GM12875 (cell line): ENCODE data around the gene RNF169.
A peak's percentile ranks its signal among the peaks of the same experiment; 100 is the strongest.

Experiments used
- H3K4me3 ChIP-seq: one replicate; pipeline ENCODE4 v1.5.1; 2011; ENCODE audit warnings: low read depth, low read length, control low read depth
- TF ChIP-seq, protein P1 (sequence below): IDR thresholded peaks from 2 replicates; pipeline ENCODE4 v1.5.1; 2011; ENCODE audit warnings: low read depth, mild to moderate bottlenecking, control low read depth, inconsistent platforms, low read length, moderate library complexity, borderline replicate concordance; ENCODE audit not compliant: insufficient read depth

RNF169 gene, protein sequence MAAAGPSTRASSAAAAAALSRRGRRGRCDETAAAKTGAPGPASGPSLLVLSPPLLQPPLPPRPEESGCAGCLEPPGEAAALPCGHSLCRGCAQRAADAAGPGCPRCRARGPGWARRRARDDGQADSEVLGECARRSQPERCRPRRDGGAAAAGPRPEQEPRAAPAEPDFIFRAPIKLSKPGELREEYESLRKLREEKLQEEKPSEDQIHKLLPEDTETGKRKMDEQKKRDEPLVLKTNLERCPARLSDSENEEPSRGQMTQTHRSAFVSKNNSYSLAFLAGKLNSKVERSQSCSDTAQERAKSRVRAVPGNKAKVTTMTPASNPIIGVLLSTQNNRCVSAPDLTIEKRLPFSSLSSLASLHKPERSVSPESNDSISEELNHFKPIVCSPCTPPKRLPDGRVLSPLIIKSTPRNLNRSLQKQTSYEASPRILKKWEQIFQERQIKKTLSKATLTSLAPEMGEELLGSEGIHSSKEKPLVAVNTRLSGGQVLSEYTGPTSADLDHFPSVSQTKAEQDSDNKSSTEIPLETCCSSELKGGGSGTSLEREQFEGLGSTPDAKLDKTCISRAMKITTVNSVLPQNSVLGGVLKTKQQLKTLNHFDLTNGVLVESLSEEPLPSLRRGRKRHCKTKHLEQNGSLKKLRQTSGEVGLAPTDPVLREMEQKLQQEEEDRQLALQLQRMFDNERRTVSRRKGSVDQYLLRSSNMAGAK

DNA sequence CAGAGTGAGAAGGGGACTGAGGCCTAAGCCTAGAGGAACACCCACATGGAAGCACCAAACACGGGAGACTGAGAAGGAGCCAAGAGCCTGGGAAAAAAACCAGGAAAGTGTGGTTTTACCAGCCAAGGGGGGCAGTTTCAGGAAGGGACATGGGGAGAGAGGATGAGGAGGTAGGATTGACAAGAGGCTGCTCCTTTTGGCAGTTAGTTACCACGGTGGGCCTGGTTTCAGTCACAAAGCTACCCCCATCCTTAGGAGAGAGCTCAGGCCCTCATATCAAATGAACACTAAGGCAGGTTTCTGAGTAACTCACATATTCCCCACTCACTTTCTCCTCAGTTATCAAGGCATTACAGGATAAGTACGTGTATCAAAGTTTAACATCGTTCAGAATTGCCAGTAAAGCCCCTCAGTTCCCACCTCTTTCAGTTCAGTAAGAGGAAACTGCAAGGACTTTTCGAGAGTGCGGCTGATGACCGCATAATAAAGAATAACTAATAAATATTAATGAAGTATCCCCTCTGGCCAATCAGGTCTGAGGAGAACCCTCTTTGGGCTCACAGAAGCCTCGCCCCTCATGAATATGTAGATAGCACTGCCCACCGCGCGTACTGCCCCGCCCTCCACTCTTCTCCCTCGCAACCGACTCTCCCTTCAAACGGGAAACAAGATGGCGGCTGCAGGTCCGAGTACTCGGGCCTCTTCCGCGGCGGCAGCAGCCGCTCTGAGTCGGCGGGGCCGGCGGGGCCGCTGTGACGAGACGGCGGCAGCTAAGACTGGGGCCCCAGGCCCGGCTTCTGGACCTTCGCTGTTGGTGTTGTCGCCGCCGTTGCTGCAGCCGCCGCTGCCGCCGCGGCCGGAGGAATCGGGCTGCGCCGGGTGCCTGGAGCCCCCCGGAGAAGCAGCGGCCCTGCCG, at the start of gene RNF169:
TSS of gene RNF169 (plus strand) at position 639 of the 916 bp plus-strand sequence. CDS start at position 671, 32 bp downstream.
- TF ChIP-seq, protein P1, sequence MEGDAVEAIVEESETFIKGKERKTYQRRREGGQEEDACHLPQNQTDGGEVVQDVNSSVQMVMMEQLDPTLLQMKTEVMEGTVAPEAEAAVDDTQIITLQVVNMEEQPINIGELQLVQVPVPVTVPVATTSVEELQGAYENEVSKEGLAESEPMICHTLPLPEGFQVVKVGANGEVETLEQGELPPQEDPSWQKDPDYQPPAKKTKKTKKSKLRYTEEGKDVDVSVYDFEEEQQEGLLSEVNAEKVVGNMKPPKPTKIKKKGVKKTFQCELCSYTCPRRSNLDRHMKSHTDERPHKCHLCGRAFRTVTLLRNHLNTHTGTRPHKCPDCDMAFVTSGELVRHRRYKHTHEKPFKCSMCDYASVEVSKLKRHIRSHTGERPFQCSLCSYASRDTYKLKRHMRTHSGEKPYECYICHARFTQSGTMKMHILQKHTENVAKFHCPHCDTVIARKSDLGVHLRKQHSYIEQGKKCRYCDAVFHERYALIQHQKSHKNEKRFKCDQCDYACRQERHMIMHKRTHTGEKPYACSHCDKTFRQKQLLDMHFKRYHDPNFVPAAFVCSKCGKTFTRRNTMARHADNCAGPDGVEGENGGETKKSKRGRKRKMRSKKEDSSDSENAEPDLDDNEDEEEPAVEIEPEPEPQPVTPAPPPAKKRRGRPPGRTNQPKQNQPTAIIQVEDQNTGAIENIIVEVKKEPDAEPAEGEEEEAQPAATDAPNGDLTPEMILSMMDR = no peak
- peak within 1 kb of the TSS; percentile 89 for H3K4me3 ChIP-seq

DNA sequence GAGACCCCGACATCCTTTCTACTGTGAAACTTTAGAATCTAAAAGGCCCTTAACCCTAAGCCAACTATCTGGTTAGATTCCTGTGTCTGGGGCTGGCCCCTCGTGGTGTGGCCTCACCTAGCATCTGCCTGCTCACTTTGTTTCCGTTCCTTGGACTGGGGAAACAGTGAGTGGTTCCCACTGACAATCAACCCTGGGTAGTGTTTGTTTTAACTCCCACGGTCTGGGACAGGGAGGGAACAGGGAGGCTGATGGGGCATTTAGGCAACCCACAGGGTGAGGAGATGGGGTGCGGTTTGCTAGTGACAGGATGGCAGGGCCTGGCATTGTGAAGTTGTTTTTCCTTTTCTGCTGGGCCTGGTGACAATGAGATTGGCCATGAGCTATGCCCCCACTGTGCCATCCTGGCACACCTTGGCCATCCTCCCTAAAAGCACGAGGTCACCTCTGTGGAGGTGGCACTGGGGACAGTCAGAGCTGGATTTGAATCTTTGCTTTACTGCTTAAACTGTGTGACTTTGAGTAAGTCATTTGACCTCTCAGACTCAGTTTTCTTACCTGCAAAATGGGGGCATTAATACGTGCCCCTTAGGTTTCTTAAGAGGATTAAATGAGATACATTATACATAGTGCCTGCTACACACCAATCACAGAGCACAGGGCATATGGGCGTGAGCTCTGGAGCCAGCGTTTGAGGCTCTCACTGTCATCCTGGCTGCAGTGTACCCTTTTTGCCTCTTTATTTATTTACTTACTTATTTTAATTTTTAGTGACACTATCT, 48.8 kb upstream of the RNF169 start:
- no peak overlapping the region for H3K4me3 ChIP-seq
- TF ChIP-seq, protein P1 = no peak

DNA sequence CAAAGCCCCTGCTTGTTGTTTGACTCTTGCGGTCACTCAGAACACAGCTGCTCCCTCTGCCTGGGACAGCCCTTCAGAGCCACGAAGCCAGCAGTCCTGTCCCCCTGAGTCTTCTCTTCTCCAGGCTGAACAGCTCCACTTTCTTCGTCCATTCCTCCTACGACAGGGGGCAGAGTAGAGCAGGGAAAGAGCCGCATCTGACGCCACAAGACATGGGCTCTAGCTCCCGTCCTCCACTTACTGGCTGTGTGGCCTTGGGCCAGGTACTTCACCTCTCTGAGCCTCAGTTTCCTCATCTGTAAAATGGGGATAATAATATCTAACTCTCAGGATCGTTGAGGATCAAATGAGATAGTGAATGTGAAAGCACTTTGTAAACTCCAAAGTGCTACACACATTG, 47.3 kb upstream of the RNF169 start:
- TF ChIP-seq, protein P1 = peak; percentile 22; the same call in 1 of the 2 replicates
- no peak overlapping the region for H3K4me3 ChIP-seq

DNA sequence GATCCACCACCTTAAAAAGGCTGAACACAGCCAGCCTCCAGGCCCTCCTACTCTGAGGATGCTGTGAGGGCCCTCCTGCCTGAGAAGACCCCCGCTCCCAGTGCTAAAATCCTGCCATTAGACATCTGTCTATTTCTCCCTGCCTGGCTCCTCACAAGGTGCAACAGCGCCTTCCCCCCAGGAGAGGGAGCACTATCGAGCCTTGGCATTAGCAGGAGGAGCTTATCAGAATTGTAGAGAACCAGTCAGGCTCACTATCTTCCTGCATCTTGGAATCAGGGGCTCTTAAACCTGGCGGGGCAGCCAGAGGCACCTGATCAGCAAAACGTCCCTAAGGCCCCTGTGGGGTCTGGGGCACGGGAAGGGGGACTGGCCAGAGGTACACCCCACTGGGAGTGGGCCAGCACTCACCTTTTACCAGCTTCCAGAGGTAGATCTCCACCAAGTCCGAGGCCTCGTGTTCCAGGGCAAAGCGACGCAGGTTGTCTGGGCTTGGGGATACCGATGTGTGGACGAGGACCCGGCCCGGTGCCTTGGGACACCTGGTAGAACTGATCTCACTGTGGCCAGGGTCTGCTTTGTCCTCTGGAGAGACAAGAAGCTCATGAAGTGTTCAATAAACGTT, 46.2 kb upstream of the RNF169 start:
- TF ChIP-seq, protein P1 = peak; percentile 95
- no peak overlapping the region for H3K4me3 ChIP-seq

DNA sequence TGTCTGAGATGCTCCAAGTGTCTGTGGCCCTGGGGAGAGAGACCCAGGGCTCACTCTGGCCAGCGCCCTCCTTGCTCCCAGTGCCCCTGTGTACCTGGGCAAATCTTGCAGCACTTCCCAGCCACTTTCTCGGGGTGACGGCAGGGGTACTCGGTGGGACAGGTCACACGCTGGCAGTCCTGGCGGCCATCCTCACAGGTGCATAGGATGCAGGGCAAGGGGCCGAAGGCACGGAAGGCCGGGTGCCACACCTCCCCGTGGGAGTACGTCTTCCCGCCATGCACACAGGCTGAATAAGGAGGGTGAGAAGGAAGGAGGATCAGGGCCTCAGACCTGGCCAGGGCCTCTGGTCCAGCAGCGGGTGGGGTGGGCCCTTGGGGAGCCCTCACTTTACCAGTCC, 45.4 kb upstream of the RNF169 start:
- no peak overlapping the region for H3K4me3 ChIP-seq
- TF ChIP-seq, protein P1 = no peak

DNA sequence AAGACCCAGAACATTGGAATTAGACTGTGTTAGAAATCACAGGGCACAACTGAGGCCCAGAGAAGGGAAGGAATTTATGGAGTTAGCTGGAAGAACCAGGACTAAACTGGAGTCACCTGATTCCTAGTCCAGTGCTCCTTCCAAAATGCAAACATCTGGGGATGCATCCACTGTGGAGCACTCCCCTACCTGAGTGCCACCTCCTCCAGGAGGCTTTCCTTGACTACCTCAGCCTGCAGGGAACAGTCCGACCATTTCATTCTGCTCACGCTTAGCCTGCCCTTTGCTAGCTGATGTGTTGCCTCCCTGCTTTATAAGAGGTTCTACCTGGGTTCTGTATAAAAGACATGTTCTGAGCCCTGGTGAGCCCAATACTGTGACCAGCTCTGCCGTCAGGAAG, 41.5 kb upstream of the RNF169 start:
- no peak overlapping the region for H3K4me3 ChIP-seq
- TF ChIP-seq, protein P1 = no peak
